BJ (cell line): Measurements from ENCODE around the gene NABP2. TPM values are rescaled to one million over a fixed set of nuclear protein-coding genes. Genes with fewer than 3 reads are reported as not detected.
A peak's percentile ranks its signal among the peaks of the same experiment; 100 is the strongest.

Experiments
- CTCF ChIA-PET: fragments of 350-600 bp; formaldehyde crosslinking; extraction: SDS; loops from one replicate; lab custom pipeline; 2021; ENCODE audit warnings: antibody characterized with exemption, inconsistent platforms; lab: Yijun Ruan, JAX
- POLR2A ChIA-PET: fragments of 300-600 bp; sonication (Branson Sonifier 250); formaldehyde crosslinking; extraction: SDS; loops from one replicate; lab custom pipeline; 2021; ENCODE audit warnings: antibody characterized with exemption; lab: Charles Lee
- DNase-seq: peaks from one replicate; pipeline ENCODE4 v3.0.0-alpha.2; 2011; ENCODE audit warnings: low read depth
- H3K27me3 ChIP-seq: 2 replicates; pipeline ENCODE4 v1.6.0; 2011; ENCODE audit warnings: low read length; ENCODE audit not compliant: control insufficient read depth, insufficient read depth
- H3K36me3 ChIP-seq: 2 replicates; pipeline ENCODE4 v1.5.1; 2011; ENCODE audit warnings: low read length; ENCODE audit not compliant: control insufficient read depth, insufficient read depth
- H3K4me3 ChIP-seq: 2 replicates; pipeline ENCODE4 v1.5.1; 2011; ENCODE audit warnings: low read depth, mild to moderate bottlenecking, control low read depth, low read length
- CTCF ChIP-seq: IDR thresholded peaks from 2 replicates; pipeline ENCODE4 v1.5.1; 2011; ENCODE audit warnings: low read depth, mild to moderate bottlenecking, control low read depth, inconsistent platforms, low read length, moderate library complexity; ENCODE audit not compliant: insufficient read depth
- polyA plus RNA-seq: library from polyadenylated mRNA; depleted of rRNA; stranded (reverse); fragments of >200 nt; gene quantifications from 2 replicates; pipeline ENCODE4 v1.2.3, GENCODE V29; 2011

NABP2 gene
- polyA plus RNA-seq, 1 experiment = 52.0 TPM

GRCh38 chr12:56208006-56208405, 16.1 kb upstream of the NABP2 start:
- POLR2A ChIA-PET = no interaction called here
- no peak overlapping the region for H3K4me3 ChIP-seq
- no peak for TF ChIP-seq CTCF
- no peaks in the 10 kb centered on the region for H3K27me3 ChIP-seq
- H3K36me3 ChIP-seq = peaks cover 48% of the 10 kb centered on the region
- CTCF ChIA-PET = interaction anchor here (1.0 to 5.4 kb wide), 9 partner anchors 8 to 93 kb away, joined by 3 to 35 read pairs (median 6); partner anchors contain the start of genes ANKRD52, RNF41 and SMARCC2
- no peak for DNase-seq

GRCh38 chr12:56212361-56212760, 11.8 kb upstream of the NABP2 start:
- POLR2A ChIA-PET = no interaction called here

GRCh38 chr12:56213878-56214277, 10.3 kb upstream of the NABP2 start:
- no peak for TF ChIP-seq CTCF
- DNase-seq = no peak
- Histone ChIP-seq H3K27me3 (no peaks in the 10 kb centered on the region), H3K4me3 (no peak overlapping the region), H3K36me3 (peaks cover 39% of the 10 kb centered on the region)
- ChIA-PET POLR2A (no interaction called here), CTCF (no interaction called here)

More at GRCh38 chr12:56212361-56212760, 11.8 kb upstream of the NABP2 start:
- no peak for DNase-seq
- Histone ChIP-seq H3K27me3 (no peaks in the 10 kb centered on the region), H3K36me3 (peaks cover 45% of the 10 kb centered on the region), H3K4me3 (no peak overlapping the region)
- no peak for TF ChIP-seq CTCF
- CTCF ChIA-PET = interaction anchor here (1.3 to 2.3 kb wide), 2 partner anchors 9 to 22 kb away, joined by 3 to 9 read pairs; partner anchors contain the start of gene RNF41

- Histone ChIP-seq H3K4me3 (no peak overlapping the region), H3K36me3 (peaks cover 29% of the 10 kb centered on the region), H3K27me3 (no peaks in the 10 kb centered on the region)
- TF ChIP-seq CTCF = no peak
- DNase-seq = no peak
- CTCF ChIA-PET = interaction anchor here (1.0 to 1.7 kb wide), 3 partner anchors 10 to 27 kb away, joined by 5 to 14 read pairs (median 6); partner anchors contain the start of gene SMARCC2
- POLR2A ChIA-PET = no interaction called here
These were observed 7.7 kb upstream of the NABP2 start for GRCh38 chr12:56216461-56216860.

- ChIA-PET POLR2A (no interaction called here), CTCF (interaction anchor here (2.8 to 4.2 kb wide), 4 partner anchors 12 to 101 kb away, joined by 14 to 132 read pairs (median 33); partner anchors contain the start of genes SMARCC2 and ZC3H10)
- TF ChIP-seq CTCF = no peak
- no peak for DNase-seq
- Histone ChIP-seq H3K27me3 (no peaks in the 10 kb centered on the region), H3K4me3 (peak overlapping the region; percentile 91), H3K36me3 (peaks cover 5% of the 10 kb centered on the region)
These were observed 4.3 kb upstream of the NABP2 start for GRCh38 chr12:56219840-56220239.
